DOHH2 (cell line): Measurements from ENCODE around the gene KDM4F.

Source experiments
- H3F3A ChIP-seq: fragments of 200-600 bp; sonication (generic), shearing (Covaris generic); 2 replicates; pipeline ENCODE4 v1.6.0; 2016; ENCODE audit warnings: antibody characterized with exemption, mild to moderate bottlenecking; ENCODE audit not compliant: control insufficient read depth, insufficient read depth
- H3K27ac ChIP-seq: fragments of 200-600 bp; sonication (generic); 2 replicates; pipeline ENCODE4 v1.5.1; 2014; ENCODE audit warnings: low read depth, mild to moderate bottlenecking, low read length, moderate library complexity
- H3K27me3 ChIP-seq: fragments of 200-600 bp; sonication (generic); 2 replicates; pipeline ENCODE4 v1.6.1; 2014; ENCODE audit warnings: mild to moderate bottlenecking, low read length, mixed read lengths; ENCODE audit not compliant: control insufficient read depth
- H3K36me3 ChIP-seq: fragments of 200-600 bp; sonication (generic); 2 replicates; pipeline ENCODE4 v1.6.1; 2014; ENCODE audit warnings: mild to moderate bottlenecking, low read length, moderate library complexity, mixed read lengths; ENCODE audit not compliant: control insufficient read depth
- H3K4me1 ChIP-seq: fragments of 200-600 bp; sonication (generic); 2 replicates; pipeline ENCODE4 v1.6.1; 2014; ENCODE audit warnings: mild to moderate bottlenecking, low read length, mixed read lengths; ENCODE audit not compliant: control insufficient read depth
- H3K4me2 ChIP-seq: fragments of 200-600 bp; sonication (generic); 2 replicates; pipeline ENCODE4 v1.6.0; 2014; ENCODE audit warnings: mild to moderate bottlenecking, low read length, moderate library complexity
- H3K4me3 ChIP-seq: fragments of 200-600 bp; sonication (generic); 2 replicates; pipeline ENCODE4 v1.5.1; 2014; ENCODE audit warnings: mild to moderate bottlenecking, low read length, mixed read lengths
- H3K79me2 ChIP-seq: fragments of 200-600 bp; sonication (generic); 2 replicates; pipeline ENCODE4 v1.6.1; 2014; ENCODE audit warnings: mild to moderate bottlenecking, low read length, mixed read lengths; ENCODE audit not compliant: control insufficient read depth
- H3K9me2 ChIP-seq: fragments of 200-600 bp; sonication (generic); replicated peaks from 2 replicates; pipeline ENCODE4 v1.6.1; 2014; ENCODE audit warnings: mild to moderate bottlenecking, low read length, mixed read lengths; ENCODE audit not compliant: control insufficient read depth
- H3K9me3 ChIP-seq: fragments of 200-600 bp; sonication (generic); 2 replicates; pipeline ENCODE4 v1.6.1; 2014; ENCODE audit warnings: antibody characterized with exemption, low read length, mixed read lengths; ENCODE audit not compliant: control insufficient read depth, insufficient read depth
- H4K20me1 ChIP-seq: fragments of 200-600 bp; sonication (generic); 2 replicates; pipeline ENCODE4 v1.6.0; 2014; ENCODE audit warnings: low read depth, mild to moderate bottlenecking, antibody characterized with exemption, low read length, moderate library complexity; ENCODE audit not compliant: control insufficient read depth, insufficient read depth
- CTCF ChIP-seq: fragments of 200-600 bp; sonication (generic); IDR thresholded peaks from one replicate; pipeline ENCODE4 v1.5.1; 2014; ENCODE audit warnings: antibody characterized with exemption, mild to moderate bottlenecking, low read depth, low read length; ENCODE audit not compliant: poor library complexity, severe bottlenecking
- EZH2phosphoT487 ChIP-seq: fragments of 200-600 bp; sonication (generic); IDR thresholded peaks from 2 replicates; pipeline ENCODE4 v1.6.1; 2017; ENCODE audit warnings: borderline replicate concordance, mild to moderate bottlenecking, antibody characterized with exemption, low read length, moderate library complexity, mixed read lengths

KDM4F gene

DNA sequence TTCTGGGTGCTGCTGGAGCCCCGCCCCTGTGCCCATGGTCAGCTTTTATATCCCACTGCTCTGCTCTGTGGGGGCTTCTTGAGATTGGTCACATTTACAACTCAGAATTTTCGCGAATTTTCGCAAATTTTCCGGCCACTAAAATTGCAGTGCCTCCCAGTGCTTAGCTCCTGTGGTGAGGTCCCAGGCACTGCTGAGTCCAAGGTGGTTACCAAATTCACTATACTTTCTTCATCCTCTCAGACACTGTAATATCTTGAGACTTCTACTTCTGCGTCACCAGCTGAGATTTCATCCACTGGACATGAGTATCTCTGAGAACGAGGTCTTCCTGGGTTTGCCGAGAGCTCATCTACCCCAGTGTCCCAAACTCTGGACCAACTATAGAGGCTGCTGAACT, 8.7 kb downstream of the KDM4F start:
- Histone ChIP-seq H3K4me2 (no peak overlapping the region), H3F3A (no peaks in the 10 kb centered on the region)
- TF ChIP-seq CTCF = no peak
- TF ChIP-seq EZH2phosphoT487 = no peak

GRCh38 chr11:95058621-95059020, 9.4 kb downstream of the KDM4F start:
- H3K4me2 ChIP-seq = no peak overlapping the region
- H3F3A ChIP-seq = no peaks in the 10 kb centered on the region
- no peak overlapping the region for H3K4me3 ChIP-seq
- no peaks in the 10 kb centered on the region for H3K9me3 ChIP-seq
- no peak overlapping the region for H3K27ac ChIP-seq
- H3K27me3 ChIP-seq = no peaks in the 10 kb centered on the region; the same call in 1 of the 2 replicates
- no peaks in the 10 kb centered on the region for H4K20me1 ChIP-seq
- no peaks in the 10 kb centered on the region for H3K36me3 ChIP-seq
- no peak for TF ChIP-seq EZH2phosphoT487
- TF ChIP-seq CTCF = no peak
- no peaks in the 10 kb centered on the region for H3K79me2 ChIP-seq
- H3K9me2 ChIP-seq = no peaks in the 10 kb centered on the region
- H3K4me1 ChIP-seq = peaks cover 8% of the 10 kb centered on the region; the same call in 1 of the 2 replicates

More for the DNA sequence above, 8.7 kb downstream of the KDM4F start:
- no peak overlapping the region for H3K4me3 ChIP-seq
- H4K20me1 ChIP-seq = no peaks in the 10 kb centered on the region
- no peaks in the 10 kb centered on the region for H3K79me2 ChIP-seq
- H3K27ac ChIP-seq = no peak overlapping the region
- H3K27me3 ChIP-seq = no peaks in the 10 kb centered on the region; the same call in 1 of the 2 replicates
- H3K36me3 ChIP-seq = no peaks in the 10 kb centered on the region
- H3K4me1 ChIP-seq = peaks cover 8% of the 10 kb centered on the region; the same call in 1 of the 2 replicates
- no peaks in the 10 kb centered on the region for H3K9me2 ChIP-seq
- H3K9me3 ChIP-seq = no peaks in the 10 kb centered on the region

DNA sequence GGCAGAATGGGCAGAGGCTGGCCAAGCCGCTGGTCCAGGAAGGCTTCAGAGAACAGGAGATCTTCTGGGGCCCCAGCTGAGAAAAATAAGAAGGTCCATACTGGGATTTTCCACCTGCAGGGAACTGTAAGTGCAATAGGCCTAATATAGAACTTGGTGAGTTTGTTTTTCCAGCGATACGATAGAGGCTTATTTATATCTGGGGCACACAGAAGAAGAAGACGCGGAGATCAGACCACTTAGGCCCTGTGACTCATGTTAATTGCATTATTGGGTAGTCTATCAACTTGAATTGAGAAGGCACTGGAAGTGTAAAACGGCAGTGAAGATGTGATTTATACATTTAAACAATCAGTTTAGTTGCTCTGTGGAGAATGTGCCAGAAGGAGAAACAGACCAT, 9.8 kb downstream of the KDM4F start:
- TF ChIP-seq CTCF (no peak), EZH2phosphoT487 (no peak)
- Histone ChIP-seq H3K27me3 (no peaks in the 10 kb centered on the region; the same call in 1 of the 2 replicates), H3K4me3 (no peak overlapping the region), H3K4me1 (peaks cover 8% of the 10 kb centered on the region; the same call in 1 of the 2 replicates), H3K9me3 (no peaks in the 10 kb centered on the region), H3F3A (no peaks in the 10 kb centered on the region), H3K36me3 (no peaks in the 10 kb centered on the region), H3K79me2 (no peaks in the 10 kb centered on the region), H3K9me2 (no peaks in the 10 kb centered on the region), H3K4me2 (no peak overlapping the region), H3K27ac (no peak overlapping the region), H4K20me1 (no peaks in the 10 kb centered on the region)

DNA sequence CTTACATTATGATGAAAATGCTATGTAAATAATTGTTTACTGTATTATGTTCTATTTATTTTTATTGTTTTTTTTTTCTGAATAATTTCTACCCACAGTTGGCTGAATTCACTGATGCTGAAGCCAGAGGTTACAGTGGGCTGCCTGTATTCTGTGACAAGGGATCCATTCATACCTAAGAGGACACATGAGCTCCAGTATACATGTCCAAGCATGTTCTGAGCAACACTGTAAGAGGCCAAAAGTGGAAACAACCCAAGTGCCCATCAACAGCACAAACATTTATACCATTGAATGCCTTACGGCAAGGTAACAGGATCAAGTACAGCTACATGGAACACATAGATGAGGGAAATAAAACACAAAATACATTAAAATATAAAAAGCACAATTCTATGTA, 16.1 kb downstream of the KDM4F start:
- no peak for TF ChIP-seq CTCF
- TF ChIP-seq EZH2phosphoT487 = no peak
- H3K9me2 ChIP-seq = no peaks in the 10 kb centered on the region
- no peaks in the 10 kb centered on the region for H3K9me3 ChIP-seq
- H3K79me2 ChIP-seq = peaks cover 33% of the 10 kb centered on the region
- H3K4me2 ChIP-seq = no peak overlapping the region
- no peak overlapping the region for H3K4me3 ChIP-seq
- peaks cover 29% of the 10 kb centered on the region for H3K36me3 ChIP-seq
- no peak overlapping the region for H3K27ac ChIP-seq
- H3K27me3 ChIP-seq = no peaks in the 10 kb centered on the region; the same call in 1 of the 2 replicates
- H3K4me1 ChIP-seq = peaks cover 15% of the 10 kb centered on the region
- H4K20me1 ChIP-seq = no peaks in the 10 kb centered on the region
- H3F3A ChIP-seq = peaks cover 8% of the 10 kb centered on the region
